Measurements from ENCODE around the gene SPPL2C.

GRCh38 chr17:45845376-45846185 is 900 bp downstream of the SPPL2C start:
- TF ChIP-seq ZBTB33 (IDR thresholded peaks at IDR 0.05) (no peak), CBX5 (IDR thresholded peaks at IDR 0.05; ENCODE audit: low read depth) (no peak), CTCF (IDR thresholded peaks at IDR 0.05 in 2 of 3, conservative IDR thresholded peaks at IDR 0.05 in 1 of 3; ENCODE audit: control insufficient read depth in 2 of 3, extremely low read depth in 1 of 3, insufficient read depth in 1 of 3, low read depth in 3 of 3, low read length in 3 of 3) (no peak), NBN (IDR thresholded peaks at IDR 0.05) (no peak)
- TF ChIP-seq, protein P1, sequence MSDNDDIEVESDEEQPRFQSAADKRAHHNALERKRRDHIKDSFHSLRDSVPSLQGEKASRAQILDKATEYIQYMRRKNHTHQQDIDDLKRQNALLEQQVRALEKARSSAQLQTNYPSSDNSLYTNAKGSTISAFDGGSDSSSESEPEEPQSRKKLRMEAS (IDR thresholded peaks at IDR 0.05; ENCODE audit: low read depth, low read length) = no peak
